Measurements from ENCODE around the gene CEP72.
"Not testable (repeated sequence)": the region's sequence is repeated elsewhere in the genome, so short reads cannot be mapped to it uniquely, and the experiment has no call there.

The CEP72 gene

DNA sequence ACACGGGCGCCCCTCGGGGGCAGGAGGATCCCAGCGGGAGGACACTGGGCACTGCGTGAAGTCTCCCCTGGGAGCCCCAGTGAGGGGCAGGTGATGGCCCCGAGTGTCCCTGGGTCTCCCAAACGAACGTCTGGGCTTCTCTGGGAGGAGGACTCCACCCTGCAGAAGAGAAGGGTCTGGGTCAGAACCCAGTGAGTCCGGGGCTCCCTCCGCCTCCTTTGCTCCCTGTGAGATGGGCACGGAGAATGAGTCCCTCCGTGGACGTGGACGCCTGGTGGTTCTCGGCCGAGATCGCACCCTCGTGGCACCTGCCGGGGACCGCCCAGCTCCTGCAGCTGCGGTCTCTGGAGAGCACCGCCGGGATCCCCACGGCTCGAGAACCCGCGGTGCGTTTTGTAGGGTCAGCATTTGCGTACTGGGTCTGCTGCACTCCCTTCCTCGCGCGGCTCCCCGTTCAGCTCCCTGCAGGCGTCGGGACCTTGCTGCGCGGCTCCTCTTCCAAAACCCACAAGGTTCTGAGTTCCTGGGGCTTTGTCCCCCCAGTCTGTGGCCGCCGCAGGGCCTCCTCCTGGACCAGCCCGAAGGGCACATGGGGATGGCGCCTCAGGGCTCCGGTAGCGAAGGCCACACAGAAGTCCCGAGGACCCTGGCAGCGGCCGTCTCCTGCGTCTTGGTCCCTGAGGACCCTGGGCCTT is 10.2 kb upstream of the CEP72 start:
- DNase-seq: no peak

DNA sequence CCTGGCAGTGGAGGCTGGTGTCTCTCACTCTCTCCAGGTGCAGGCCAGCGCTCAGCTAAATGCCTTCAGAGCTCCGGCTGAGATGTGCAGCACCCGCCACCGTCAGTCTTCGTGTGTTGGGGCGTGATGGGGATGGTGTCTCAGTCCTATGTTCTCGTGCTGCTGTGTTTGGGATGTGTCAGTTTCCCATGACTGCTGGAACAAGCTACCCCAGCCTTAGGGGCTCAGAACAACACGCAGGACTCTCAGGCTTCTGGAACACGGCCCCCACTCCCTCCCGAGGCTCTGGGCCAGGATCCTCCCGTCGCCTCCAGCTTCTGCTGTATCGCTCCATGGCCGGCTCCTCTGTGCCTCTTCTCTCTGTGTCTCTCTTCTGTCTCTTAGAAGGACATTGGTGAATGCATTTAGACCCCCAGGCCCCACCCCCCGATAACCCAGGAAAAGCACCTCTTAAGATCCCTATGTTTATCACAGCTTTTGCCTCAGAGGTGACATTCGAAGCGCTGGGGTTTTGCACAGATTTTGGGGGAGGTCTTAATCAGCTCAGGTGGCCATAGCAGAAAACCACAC is 9.6 kb upstream of the CEP72 start:
- no peak for DNase-seq

- no peak for DNase-seq
Measured at GRCh38 chr5:603081-603998, 8.8 kb upstream of the CEP72 start.

DNA sequence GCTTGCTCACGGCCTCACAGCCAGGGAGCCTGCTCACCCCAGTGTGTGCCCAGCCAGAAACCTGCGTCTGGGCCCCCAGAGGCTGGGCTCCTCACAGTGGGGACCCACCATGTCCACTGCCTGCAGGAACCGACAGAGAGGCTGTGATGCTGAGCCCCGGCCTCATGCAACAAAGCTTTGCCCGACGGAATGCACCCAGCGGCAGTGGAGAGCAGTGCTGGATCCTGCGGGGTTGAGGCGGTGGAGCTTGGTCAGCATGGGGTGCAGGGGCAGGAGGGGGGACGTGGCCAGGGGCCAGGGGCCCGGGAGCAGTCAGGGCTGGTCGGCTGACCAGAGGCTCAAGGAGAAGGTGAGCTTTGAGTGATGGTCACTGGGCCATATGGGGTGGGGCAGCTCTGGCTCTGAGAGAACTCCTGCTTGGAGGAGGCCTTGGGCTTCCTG is 7.7 kb upstream of the CEP72 start:
- DNase-seq: no peak

- DNase-seq: not testable (repeated sequence)
Measured at GRCh38 chr5:605090-605489, 7.0 kb upstream of the CEP72 start.

DNA sequence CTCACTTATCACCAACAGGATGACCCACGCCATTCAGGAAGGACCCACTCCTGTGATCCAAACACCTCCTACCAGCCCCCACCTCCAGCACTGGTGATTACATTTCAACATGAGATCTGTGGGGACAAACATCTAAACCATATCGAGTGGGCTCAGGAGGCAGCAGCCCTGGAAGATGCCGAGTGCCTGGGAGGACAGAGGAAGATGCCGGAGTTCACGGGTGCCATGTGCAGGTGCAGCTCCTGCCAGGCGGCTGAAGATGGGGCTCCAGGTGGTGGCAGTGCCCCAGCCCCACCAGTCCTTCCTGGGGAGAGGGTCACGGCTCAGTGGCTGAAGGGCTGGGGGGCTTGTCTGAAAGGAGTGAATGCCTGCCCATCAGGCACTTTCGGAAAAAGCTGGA is 6.1 kb upstream of the CEP72 start:
- no peak for DNase-seq

GRCh38 chr5:606526-607399 is 5.4 kb upstream of the CEP72 start:
- DNase-seq: no peak

DNA sequence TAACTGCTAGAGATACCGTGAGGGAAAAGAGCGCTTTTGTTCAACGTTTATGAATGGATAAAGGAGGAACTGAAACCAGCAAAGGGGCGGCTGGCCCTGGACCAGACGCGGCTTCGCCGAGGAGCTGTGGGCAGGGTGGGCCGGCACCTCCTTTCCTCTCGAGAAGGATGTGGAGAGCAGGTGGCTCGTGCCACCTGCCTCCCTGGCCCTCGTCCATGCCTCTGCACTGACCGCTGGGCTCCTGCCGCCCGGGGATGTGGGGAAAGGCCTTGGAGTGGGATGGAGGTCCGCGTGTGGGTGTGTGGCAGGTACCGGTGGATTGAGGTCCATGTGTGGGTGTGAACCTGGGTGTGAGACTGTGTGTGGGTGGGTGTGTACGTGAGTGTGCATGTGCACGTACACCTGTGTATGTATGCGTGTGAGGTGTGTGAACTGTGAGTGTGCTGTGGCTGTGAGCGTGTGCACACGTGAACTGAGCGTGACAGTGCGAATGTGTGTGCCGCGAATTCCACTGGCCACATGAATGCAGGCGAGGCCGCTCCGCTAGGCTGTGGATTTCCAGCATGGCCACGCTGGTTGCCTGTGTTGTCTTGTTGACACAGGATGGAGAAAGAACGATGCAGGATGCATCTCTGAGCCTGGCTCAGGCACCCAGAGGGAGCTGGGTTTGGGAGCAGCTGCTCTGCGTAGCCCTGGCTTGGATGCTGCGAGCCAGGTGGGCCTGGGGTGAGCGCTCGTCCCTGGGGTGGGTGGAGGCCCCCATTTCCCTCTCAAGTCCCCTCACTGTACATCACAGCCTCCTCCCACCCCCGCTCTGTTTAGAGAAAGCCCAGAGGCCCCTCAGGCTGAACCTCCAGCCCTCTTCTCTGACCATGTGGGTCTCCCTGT is 4.4 kb upstream of the CEP72 start:
- DNase-seq: no peak

- DNase-seq: no peak
Measured at GRCh38 chr5:608429-609370, 3.4 kb upstream of the CEP72 start.

GRCh38 chr5:609506-609905 is 2.6 kb upstream of the CEP72 start:
- DNase-seq: no peak

DNA sequence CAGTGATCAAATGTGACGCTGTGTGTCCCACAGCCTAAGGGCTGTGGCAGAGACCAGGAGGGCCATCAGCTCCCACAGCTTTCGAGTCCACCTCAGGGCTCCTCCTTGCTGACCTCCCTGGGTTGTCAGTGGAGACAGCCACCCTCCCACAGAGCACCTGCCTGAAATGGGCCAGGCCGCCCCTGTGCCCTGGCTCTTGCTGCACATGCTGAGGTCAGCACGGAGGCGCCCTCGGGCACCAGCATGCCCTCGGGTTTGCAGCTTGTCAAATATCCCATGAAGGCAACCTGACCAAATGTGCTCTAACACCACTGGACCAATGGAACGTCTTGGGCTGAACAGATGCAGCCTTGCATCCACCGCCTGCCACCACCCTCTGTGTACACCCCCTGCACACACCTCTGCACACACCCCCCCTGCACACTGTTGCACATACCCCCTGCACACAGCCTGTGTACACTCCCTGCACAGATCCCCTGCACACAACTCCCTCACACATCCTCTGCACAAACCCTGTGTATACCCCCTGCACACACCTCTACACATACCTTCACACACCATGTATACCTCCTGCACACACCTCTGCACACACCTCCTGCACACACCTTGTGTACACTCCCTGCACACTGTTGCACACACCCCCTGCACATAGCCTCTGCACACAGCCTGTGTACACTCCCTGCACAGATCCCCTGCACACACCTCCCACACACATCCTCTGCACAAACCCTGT is 2.0 kb upstream of the CEP72 start:
- no peak for DNase-seq

- DNase-seq: no peak
Measured at GRCh38 chr5:610744-611730, 1.1 kb upstream of the CEP72 start.

DNA sequence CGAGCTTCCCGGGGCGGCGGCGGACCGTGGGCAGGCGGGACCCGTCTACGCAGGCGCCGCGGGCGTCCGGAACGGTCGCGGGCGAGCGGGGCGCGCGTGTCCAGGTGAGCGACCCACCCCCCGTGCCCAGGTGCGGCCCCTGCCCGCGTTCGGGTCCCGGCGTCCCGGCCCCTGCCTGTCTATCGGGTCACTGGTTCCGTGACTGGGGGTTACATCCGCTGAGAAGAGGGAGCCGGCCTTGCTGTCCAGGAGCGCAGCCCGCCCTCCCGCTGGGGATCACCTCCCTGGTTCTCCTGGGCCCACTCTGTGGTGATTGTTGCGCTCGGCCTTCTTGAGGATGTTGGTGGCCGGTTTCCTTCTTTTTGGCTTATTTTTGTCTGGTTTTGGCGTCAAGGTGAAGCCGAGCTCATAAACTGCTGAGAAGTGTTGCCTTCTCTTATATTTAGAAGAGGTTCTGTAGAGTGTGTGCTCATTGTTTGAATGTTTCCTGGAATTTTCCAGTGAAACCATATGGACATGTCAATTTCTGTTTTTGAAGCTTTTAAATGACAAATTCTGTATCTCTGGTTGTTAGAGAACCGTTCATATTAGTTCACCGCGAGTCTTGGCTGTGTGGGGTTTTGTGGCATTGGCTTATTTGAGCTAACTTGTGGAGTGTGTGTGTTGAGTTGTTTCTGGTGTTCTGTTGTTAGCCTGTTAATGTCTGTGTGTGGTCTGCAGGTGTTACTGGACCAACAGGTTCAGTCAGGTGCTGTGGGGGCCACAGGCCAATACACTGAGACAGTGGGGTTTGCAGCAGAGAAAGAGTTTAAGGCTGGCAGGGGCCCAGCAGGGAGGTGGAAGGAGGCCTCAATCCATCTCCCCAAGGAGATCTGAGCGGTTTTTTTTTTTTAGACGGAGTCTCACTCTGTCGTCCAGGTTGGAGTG is 621 bp downstream of the CEP72 start:
- no peak for DNase-seq

GRCh38 chr5:616484-617039 is 4.4 kb downstream of the CEP72 start:
- no peak for DNase-seq

DNA sequence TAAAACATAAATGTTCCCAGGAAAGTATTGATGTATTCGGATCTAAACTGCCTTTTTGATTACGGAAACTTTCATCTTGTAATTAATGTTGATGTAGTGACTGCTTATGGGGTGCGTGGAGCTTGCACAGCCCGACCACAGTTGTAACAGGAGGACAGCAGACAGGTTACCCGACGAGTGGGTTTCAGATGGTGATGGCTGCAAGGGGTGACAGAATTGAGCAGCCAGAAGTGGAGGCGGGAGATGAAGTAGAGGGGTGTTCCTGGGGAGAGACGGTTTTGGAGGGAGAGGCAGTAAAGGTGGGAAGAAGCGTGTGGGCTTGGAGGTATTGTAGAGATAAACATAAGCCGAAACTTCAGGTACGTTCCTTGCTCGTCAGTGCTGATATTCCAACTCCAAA is 5.8 kb downstream of the CEP72 start:
- DNase-seq: no peak

GRCh38 chr5:618450-618849 is 6.3 kb downstream of the CEP72 start:
- DNase-seq: no peak

GRCh38 chr5:619444-619843 is 7.3 kb downstream of the CEP72 start:
- no peak for DNase-seq
